Trophoblast cell (in vitro differentiated cells and primary cell): Measurements from ENCODE around the gene VPS39.
A peak's percentile ranks its signal among the peaks of the same experiment; 100 is the strongest.

Experiments used
- DNase-seq, 2 donors: peaks; one replicate each; pipeline ENCODE4 v3.0.0-alpha.2; 2016
- H2AFZ ChIP-seq: 2 replicates; pipeline ENCODE4 v1.6.1; 2013; ENCODE audit warnings: low read length, moderate library complexity, mild to moderate bottlenecking; ENCODE audit not compliant: insufficient read depth, poor library complexity
- H2AK5ac ChIP-seq: 2 replicates; pipeline ENCODE4 v1.6.1; 2013; ENCODE audit warnings: mild to moderate bottlenecking, low read length
- H2BK120ac ChIP-seq: 2 replicates; pipeline ENCODE4 v1.6.1; 2013; ENCODE audit warnings: low read length, mild to moderate bottlenecking, moderate library complexity; ENCODE audit not compliant: insufficient read depth, poor library complexity
- H2BK12ac ChIP-seq: 2 replicates; pipeline ENCODE4 v1.6.1; 2013; ENCODE audit warnings: mild to moderate bottlenecking, low read length, moderate library complexity
- H2BK5ac ChIP-seq: 2 replicates; pipeline ENCODE4 v1.6.1; 2013; ENCODE audit warnings: low read length, low read depth, moderate library complexity, mild to moderate bottlenecking; ENCODE audit not compliant: poor library complexity
- H3K14ac ChIP-seq: 2 replicates; pipeline ENCODE4 v1.6.1; 2013; ENCODE audit warnings: mild to moderate bottlenecking, low read length
- H3K18ac ChIP-seq: 2 replicates; pipeline ENCODE4 v1.6.1; 2013; ENCODE audit warnings: mild to moderate bottlenecking, low read length
- H3K23ac ChIP-seq: 2 replicates; pipeline ENCODE4 v1.6.1; 2013; ENCODE audit warnings: low read length
- H3K27ac ChIP-seq: 2 replicates; pipeline ENCODE4 v1.5.1; 2013; ENCODE audit warnings: low read depth, mild to moderate bottlenecking, inconsistent platforms, low read length, moderate library complexity
- H3K27me3 ChIP-seq: 2 replicates; pipeline ENCODE4 v1.6.1; 2013; ENCODE audit warnings: inconsistent platforms, mild to moderate bottlenecking, low read length, moderate library complexity; ENCODE audit not compliant: insufficient read depth
- H3K36me3 ChIP-seq, 2 experiments: 1 replicate in 1 of 2; 2 replicates in 1 of 2; pipeline ENCODE4 v1.6.1; 2013; ENCODE audit warnings: low read length in 2 of 2, mild to moderate bottlenecking in 2 of 2, moderate library complexity in 1 of 2; ENCODE audit not compliant: insufficient read depth in 2 of 2, control insufficient read depth in 1 of 2
- H3K4ac ChIP-seq: 2 replicates; pipeline ENCODE4 v1.6.1; 2013; ENCODE audit warnings: low read depth, mild to moderate bottlenecking, low read length, moderate library complexity
- H3K4me1 ChIP-seq, 2 experiments: 1 replicate in 1 of 2; 2 replicates in 1 of 2; pipeline ENCODE4 v1.6.1; 2013; ENCODE audit warnings: low read length in 2 of 2, mild to moderate bottlenecking in 2 of 2, moderate library complexity in 1 of 2; ENCODE audit not compliant: insufficient read depth in 2 of 2, control insufficient read depth in 1 of 2
- H3K4me2 ChIP-seq: 2 replicates; pipeline ENCODE4 v1.6.1; 2013; ENCODE audit warnings: inconsistent platforms, mild to moderate bottlenecking, low read length, moderate library complexity
- H3K4me3 ChIP-seq: 2 replicates; pipeline ENCODE4 v1.5.1; 2013; ENCODE audit warnings: mild to moderate bottlenecking, low read depth, low read length, inconsistent platforms
- H3K79me1 ChIP-seq: one replicate; pipeline ENCODE4 v1.6.1; 2013; ENCODE audit warnings: low read length
- H3K79me2 ChIP-seq: 2 replicates; pipeline ENCODE4 v1.6.1; 2013; ENCODE audit warnings: low read length, mild to moderate bottlenecking; ENCODE audit not compliant: control insufficient read depth, insufficient read depth, poor library complexity
- H3K9ac ChIP-seq: 2 replicates; pipeline ENCODE4 v1.6.1; 2013; ENCODE audit warnings: mild to moderate bottlenecking, low read length
- H3K9me3 ChIP-seq: 2 replicates; pipeline ENCODE4 v1.6.1; 2013; ENCODE audit warnings: low read depth, mild to moderate bottlenecking, control low read depth, inconsistent platforms, low read length; ENCODE audit not compliant: insufficient read depth
- H4K12ac ChIP-seq: 2 replicates; pipeline ENCODE4 v1.6.1; 2013; ENCODE audit warnings: low read depth, mild to moderate bottlenecking, low read length, moderate library complexity
- H4K8ac ChIP-seq: 2 replicates; pipeline ENCODE4 v1.6.1; 2013; ENCODE audit warnings: low read depth, mild to moderate bottlenecking, low read length, moderate library complexity
- H4K91ac ChIP-seq: one replicate; pipeline ENCODE4 v1.6.1; 2013; ENCODE audit warnings: low read depth, mild to moderate bottlenecking, low read length, moderate library complexity
- WGBS: extraction: QIAGEN DNeasy Blood & Tissue Kit; methylation state at CpG from one replicate; pipeline ENCODE4 v1.1.7; 2013; ENCODE audit warnings: missing lambda C conversion rate; ENCODE audit not compliant: insufficient read length, insufficient coverage; ENCODE audit errors: extremely low coverage; 5-methylcytosine and 5-hydroxymethylcytosine counted together

VPS39 gene

DNA sequence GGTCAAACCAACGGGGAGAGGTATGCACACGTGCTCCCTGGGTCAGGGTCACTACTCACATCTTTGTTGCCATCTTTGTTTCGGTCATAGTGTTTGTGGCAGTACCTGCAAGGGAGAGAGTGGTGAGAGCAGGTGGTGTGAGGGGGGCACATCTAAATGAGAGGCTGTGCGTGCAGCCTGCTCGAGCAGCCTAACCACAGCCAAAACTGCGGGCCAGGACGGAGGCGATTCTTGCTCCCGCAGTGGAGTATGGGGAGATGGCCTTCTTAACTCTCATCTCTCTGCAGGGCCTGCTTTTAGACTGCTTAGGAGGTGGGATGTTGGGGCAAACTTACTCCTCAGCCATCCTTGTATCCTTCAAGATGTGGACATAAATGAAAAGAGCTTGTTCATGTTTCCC lies 44.8 kb downstream of the VPS39 start:
- no peak overlapping the region for H4K12ac ChIP-seq
- H3K27ac ChIP-seq: no peak overlapping the region
- no CpG with 5 or more reads among the region's 9 CpGs for WGBS
- H2BK120ac ChIP-seq: no peak overlapping the region
- H3K4me3 ChIP-seq: peak overlapping the region; percentile 20
- no peak overlapping the region for H3K9ac ChIP-seq
- no peak overlapping the region for H2BK5ac ChIP-seq
- no peak overlapping the region for H2AFZ ChIP-seq
- H3K14ac ChIP-seq: no peak overlapping the region
- peaks cover 66 to 83% of the 10 kb centered on the region in 2 experiments for H3K36me3 ChIP-seq
- DNase-seq: no peak
- no peaks in the 10 kb centered on the region for H3K79me2 ChIP-seq
- H3K18ac ChIP-seq: no peak overlapping the region
- no peak overlapping the region for H3K4me2 ChIP-seq
- H3K4ac ChIP-seq: no peak overlapping the region
- H3K23ac ChIP-seq: no peak overlapping the region
- H4K8ac ChIP-seq: no peak overlapping the region
- H3K27me3 ChIP-seq: no peaks in the 10 kb centered on the region
- no peaks in the 10 kb centered on the region for H3K79me1 ChIP-seq
- no peak overlapping the region for H2BK12ac ChIP-seq
- peaks cover 3 to 4% of the 10 kb centered on the region in 2 experiments for H3K4me1 ChIP-seq
- peaks cover 2% of the 10 kb centered on the region for H3K9me3 ChIP-seq
- H4K91ac ChIP-seq: no peak overlapping the region
- no peak overlapping the region for H2AK5ac ChIP-seq

DNA sequence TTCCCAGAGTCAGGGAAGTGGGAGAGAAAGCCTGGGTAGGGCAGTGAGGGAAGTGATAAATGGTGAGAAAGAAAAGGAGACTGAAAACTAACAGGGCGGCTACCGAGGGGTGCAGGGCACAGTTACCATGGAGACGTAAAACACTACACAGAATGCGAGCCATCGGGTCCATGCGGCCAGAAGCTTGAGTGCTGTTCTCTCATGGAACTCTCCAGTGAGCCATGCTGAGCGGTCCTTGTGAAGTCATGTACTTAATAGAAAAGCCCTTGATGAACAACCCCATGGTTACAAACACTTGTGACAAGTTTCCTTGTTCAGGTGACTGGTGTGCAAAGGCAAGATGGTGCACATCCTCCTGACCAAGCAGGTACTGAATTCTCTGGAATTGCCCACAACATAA lies 48.0 kb downstream of the VPS39 start:
- H4K12ac ChIP-seq: no peak overlapping the region

GRCh38 chr15:42159381-42160015 lies 48.6 kb downstream of the VPS39 start:
- H4K91ac ChIP-seq: no peak overlapping the region
- H2BK12ac ChIP-seq: no peak overlapping the region
- no peak overlapping the region for H4K8ac ChIP-seq
- H2AK5ac ChIP-seq: no peak overlapping the region
- H3K27ac ChIP-seq: no peak overlapping the region
- WGBS: no CpG with 5 or more reads among the region's 18 CpGs
- H2BK120ac ChIP-seq: no peak overlapping the region
- H3K4ac ChIP-seq: no peak overlapping the region
- H3K14ac ChIP-seq: no peak overlapping the region
- no peak for DNase-seq
- no peak overlapping the region for H3K4me3 ChIP-seq
- H3K4me2 ChIP-seq: no peak overlapping the region
- peaks cover 41 to 53% of the 10 kb centered on the region in 2 experiments for H3K36me3 ChIP-seq
- H3K18ac ChIP-seq: no peak overlapping the region
- H3K23ac ChIP-seq: no peak overlapping the region
- no peaks in the 10 kb centered on the region for H3K9me3 ChIP-seq
- no peak overlapping the region for H2AFZ ChIP-seq
- no peak overlapping the region for H4K12ac ChIP-seq
- H3K4me1 ChIP-seq: peaks cover 12 to 13% of the 10 kb centered on the region in 2 experiments
- H2BK5ac ChIP-seq: no peak overlapping the region
- no peaks in the 10 kb centered on the region for H3K79me2 ChIP-seq
- no peaks in the 10 kb centered on the region for H3K79me1 ChIP-seq
- no peaks in the 10 kb centered on the region for H3K27me3 ChIP-seq
- H3K9ac ChIP-seq: no peak overlapping the region

More for the DNA sequence above, 48.0 kb downstream of the VPS39 start:
- Histone ChIP-seq H3K4ac (no peak overlapping the region), H3K4me3 (no peak overlapping the region), H3K36me3 (peaks cover 47 to 58% of the 10 kb centered on the region in 2 experiments), H3K27ac (no peak overlapping the region), H3K4me1 (peaks cover 16% of the 10 kb centered on the region in 2 experiments), H3K27me3 (no peaks in the 10 kb centered on the region), H2BK120ac (no peak overlapping the region), H3K79me1 (no peaks in the 10 kb centered on the region), H3K9ac (no peak overlapping the region), H4K91ac (no peak overlapping the region), H3K18ac (no peak overlapping the region), H3K14ac (no peak overlapping the region), H3K23ac (no peak overlapping the region), H2BK12ac (no peak overlapping the region), H2AFZ (no peak overlapping the region), H3K9me3 (no peaks in the 10 kb centered on the region), H3K79me2 (no peaks in the 10 kb centered on the region), H2AK5ac (no peak overlapping the region), H4K8ac (no peak overlapping the region), H3K4me2 (no peak overlapping the region), H2BK5ac (no peak overlapping the region)
- no peak for DNase-seq
- WGBS: no CpG with 5 or more reads among the region's 7 CpGs

- Histone ChIP-seq H3K18ac (no peak overlapping the region), H4K91ac (no peak overlapping the region), H3K9ac (no peak overlapping the region), H3K27me3 (no peaks in the 10 kb centered on the region), H3K4me3 (no peak overlapping the region), H3K9me3 (no peaks in the 10 kb centered on the region), H3K36me3 (peaks cover 39 to 47% of the 10 kb centered on the region in 2 experiments), H3K4ac (no peak overlapping the region), H3K23ac (no peak overlapping the region), H2AK5ac (no peak overlapping the region), H3K79me2 (no peaks in the 10 kb centered on the region), H4K8ac (no peak overlapping the region), H2BK120ac (no peak overlapping the region), H3K79me1 (no peaks in the 10 kb centered on the region), H3K14ac (no peak overlapping the region), H3K4me1 (peaks cover 12 to 13% of the 10 kb centered on the region in 2 experiments), H2AFZ (no peak overlapping the region), H3K27ac (no peak overlapping the region), H4K12ac (no peak overlapping the region), H2BK5ac (no peak overlapping the region), H3K4me2 (no peak overlapping the region), H2BK12ac (no peak overlapping the region)
- WGBS: no CpG with 5 or more reads among the region's 10 CpGs
- DNase-seq: no peak
These were observed 49.2 kb downstream of the VPS39 start for GRCh38 chr15:42158941-42159340.
